Lower leg skin (tissue), 3 donors: ENCODE measurements around the gene KCNN3.

Experiments
- POLR2A ChIP-seq, 2 donors: fragments of 450-650 bp; IDR thresholded peaks; one replicate each; pipeline ENCODE4 v1.6.1; 2016 to 2017; ENCODE audit warnings: antibody characterized with exemption in 2 of 2, mild to moderate bottlenecking in 1 of 2, moderate library complexity in 1 of 2
- TF ChIP-seq, protein P1 (sequence below), 3 donors: fragments of 450-650 bp; IDR thresholded peaks; one replicate each; pipeline ENCODE4 v1.5.1; 2016; ENCODE audit warnings: antibody characterized with exemption in 3 of 3, mild to moderate bottlenecking in 3 of 3, moderate library complexity in 2 of 3

DNA sequence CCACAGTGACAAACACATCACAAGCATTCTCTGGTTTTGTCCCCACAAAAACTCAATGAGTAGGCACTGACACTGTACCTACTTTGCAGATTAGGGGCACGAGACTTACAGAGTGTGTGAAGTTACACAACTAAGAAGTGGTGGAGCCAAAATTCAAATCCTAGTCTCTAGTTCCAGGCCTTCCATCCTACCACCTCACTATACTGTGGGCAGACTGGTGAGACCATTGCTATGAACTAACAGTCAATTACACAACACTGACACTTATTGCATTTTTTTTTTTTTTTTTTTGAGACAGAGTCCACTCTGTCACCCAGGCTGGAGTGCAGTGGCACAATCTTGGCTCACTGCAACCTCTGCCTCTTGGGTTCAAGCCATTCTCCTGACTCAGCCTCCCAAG lies 71.4 kb downstream of the KCNN3 start:
- TF ChIP-seq, protein P1, sequence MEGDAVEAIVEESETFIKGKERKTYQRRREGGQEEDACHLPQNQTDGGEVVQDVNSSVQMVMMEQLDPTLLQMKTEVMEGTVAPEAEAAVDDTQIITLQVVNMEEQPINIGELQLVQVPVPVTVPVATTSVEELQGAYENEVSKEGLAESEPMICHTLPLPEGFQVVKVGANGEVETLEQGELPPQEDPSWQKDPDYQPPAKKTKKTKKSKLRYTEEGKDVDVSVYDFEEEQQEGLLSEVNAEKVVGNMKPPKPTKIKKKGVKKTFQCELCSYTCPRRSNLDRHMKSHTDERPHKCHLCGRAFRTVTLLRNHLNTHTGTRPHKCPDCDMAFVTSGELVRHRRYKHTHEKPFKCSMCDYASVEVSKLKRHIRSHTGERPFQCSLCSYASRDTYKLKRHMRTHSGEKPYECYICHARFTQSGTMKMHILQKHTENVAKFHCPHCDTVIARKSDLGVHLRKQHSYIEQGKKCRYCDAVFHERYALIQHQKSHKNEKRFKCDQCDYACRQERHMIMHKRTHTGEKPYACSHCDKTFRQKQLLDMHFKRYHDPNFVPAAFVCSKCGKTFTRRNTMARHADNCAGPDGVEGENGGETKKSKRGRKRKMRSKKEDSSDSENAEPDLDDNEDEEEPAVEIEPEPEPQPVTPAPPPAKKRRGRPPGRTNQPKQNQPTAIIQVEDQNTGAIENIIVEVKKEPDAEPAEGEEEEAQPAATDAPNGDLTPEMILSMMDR (IDR thresholded peaks at IDR 0.05), result no peak
- TF ChIP-seq POLR2A (IDR thresholded peaks at IDR 0.05), result no peak
